ENCODE data around the gene B3GALT5.
A peak's percentile ranks its signal among the peaks of the same experiment; 100 is the strongest.

B3GALT5 gene

DNA sequence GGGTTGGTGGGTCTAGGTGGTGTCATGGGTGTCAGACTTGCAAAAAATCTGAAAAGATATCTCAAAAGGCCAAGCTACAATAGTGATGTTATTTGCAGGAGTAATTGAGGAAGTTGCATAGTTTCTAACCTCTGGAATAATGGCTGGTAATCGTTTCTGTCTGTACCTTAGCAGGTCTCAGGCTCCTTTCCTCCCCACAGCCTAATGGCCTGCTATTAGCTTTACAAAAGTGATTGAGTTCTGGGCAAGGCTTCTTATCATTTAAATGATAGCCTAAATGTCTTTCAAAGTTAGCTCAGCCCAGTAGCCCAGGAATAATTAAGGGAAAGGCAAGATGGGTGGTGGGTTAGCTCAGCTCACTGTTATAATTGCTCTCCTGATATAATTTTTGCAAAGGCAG is 94.6 kb downstream of the B3GALT5 start:
- no peak for DNase-seq

DNA sequence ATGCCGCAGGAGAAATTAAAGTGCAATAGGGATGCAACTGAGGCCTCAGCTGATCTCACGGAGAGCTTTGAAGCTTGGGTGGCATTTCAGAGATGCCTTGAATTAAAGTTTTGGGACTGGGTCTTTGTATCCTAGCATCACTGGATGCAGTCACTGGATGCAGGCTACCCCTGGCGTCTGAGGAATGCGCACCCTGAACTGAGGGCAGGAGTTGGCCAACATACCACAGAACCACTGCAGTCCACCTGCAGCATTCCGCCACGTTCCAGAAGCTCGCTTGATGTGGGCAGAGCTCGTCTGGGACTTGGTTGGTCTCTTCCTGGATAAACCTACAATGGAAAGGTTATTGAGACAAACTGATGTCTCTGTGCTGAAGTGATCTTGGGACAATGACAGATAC is 98.1 kb downstream of the B3GALT5 start:
- DNase-seq: no peak

DNA sequence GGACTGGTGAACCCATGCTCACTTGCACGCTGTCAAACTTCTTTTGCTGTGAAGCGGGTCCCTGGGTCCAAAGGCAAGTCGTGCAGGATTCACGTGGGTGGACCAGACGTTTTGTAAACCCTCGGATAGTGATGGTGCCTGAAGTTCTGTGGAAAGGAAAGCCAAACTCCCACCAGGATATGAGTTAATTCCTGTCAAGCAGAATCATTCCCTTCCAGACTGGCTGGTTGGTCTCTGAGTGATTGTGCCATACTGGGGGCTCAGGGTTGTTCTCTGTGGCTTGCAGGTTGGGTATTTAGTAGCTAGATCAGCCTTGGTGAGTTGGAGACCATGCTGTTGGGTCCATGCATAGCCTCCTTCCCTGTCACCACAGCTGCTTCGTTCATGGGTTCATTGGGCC is 99.5 kb downstream of the B3GALT5 start:
- no peak for DNase-seq

DNA sequence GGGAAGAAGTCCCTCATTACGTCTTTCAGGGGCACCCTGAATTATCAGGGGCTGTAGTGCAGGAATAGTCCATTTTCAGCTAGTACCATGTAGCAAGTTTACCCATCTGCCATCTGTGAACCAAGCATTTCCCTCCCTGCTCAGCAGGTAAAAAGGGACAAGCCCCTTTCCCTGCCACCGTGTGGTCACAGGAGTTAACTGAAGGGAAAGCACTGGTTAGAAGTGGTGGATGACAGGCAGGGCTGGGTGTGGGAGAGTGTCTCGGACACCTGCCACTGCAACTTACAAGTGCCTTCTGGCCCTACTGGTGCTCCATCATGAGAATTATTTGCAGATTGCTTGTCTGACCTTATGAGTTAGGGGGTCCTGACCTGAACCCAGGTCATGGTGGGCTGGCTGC is 100.2 kb downstream of the B3GALT5 start:
- no peak for DNase-seq

DNA sequence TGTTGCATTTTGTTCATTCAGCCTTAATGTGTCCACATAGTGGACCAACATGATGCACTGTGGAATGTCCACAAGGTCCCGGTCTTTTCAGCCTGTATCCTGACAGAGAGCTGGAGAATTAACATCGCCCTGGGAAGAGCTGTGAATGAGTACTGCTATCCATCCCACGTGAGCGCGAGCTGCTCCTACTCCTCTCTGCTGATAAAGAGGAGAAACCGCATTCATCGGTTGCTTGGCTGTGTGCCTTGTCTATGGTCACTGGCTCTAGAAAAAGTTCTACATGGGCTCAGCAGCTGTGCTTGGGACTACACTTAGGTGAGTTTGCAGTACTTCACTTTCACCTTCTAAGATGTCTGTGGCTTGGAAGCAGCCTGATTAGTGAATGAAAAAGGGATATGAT is 101.2 kb downstream of the B3GALT5 start:
- no peak for DNase-seq

DNA sequence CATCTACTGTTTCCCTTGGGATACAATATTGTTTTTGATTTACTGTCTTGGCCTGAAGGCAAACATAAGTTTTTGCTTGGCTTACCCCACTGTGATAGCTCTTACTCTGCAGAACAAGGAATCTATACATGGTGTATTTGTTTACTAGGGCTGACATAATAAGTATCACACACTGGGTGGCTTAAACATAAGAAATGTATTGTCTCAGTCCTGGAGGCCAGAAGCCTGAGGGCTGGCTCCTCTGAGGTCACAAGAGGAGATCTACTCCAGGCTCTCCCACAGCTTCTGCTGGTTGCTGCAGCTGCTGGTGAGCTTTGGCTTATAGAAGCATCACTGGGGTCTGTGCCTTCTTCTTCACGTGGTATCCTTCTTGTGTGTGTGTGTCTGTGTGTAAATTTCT is 101.6 kb downstream of the B3GALT5 start:
- no peak for DNase-seq

DNA sequence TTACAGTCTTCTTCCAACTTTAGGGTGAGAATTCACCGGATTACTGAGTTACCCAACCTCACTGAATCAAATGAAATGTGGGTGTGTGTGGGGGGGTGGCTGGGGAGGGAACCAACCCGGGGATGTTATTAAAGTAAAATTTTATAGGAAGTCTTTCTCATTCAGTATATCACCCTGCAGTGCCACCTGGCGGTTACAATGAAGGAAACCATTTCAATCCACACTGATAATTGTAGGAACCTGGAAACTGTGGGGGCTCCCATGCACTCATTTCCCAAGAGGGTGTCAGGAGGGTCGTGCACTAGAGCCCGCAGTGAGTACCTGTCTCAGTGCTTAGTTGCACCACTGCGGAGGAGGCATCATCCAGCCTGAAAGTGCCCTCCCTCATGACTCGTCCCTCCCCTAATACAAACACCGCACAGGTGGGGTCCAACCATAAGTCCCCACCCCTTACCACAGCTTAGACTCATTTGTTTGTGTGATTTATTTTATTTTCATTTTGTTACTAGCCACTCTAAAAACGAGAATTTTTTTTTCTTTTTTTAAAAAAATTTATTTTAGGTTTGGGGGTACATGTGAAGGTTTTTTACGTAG is 103.2 kb downstream of the B3GALT5 start:
- DNase-seq: peak in 1 of 2 experiments; percentile 7

DNA sequence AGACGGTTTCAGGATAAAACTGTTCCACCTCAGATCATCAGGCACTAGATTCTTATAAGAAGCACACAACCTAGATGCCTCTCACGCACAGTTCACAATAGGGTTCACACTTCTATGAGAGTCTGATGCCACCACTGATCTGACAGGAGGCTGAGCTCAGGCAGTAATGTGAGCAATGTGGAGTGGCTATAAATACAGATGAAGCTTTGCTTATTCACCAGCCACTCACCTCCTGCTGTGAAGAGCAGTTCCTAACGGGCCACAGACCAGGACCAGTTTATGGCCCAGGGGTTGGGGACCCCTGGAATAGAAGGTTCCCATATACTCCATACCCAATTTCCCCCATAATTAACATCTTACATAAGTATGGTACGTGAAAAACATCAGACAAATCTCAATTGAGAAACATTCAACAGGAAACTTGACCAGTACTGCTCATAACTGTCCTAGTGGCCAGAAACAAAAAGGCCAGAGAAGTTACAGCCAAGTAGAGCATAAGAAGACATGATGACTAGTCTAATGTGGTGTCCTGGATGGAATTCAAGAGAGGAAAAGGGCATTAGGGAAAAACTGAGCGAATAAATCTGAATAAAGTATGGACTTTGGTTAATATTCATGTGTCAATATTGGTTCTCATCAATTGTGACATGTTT is 107.5 kb downstream of the B3GALT5 start:
- no peak for DNase-seq

DNA sequence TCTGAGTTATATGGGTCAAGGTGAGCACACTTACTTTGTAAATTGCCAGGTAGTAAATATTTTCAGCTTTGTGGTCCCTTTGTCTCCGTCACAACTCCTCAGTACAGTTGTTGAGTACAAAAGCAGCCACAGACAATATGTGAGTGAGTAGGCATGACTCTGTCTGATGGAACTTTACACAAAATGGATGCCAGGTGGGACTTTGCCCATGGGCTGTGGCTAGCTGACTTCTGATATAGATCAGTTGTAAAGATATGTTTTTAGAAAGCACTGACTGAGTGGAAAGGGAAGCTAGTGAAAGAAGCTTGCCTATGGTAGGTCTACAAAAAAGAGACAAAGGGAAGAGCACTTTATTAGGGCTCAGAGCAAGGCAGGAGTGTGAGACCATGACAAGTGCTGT is 109.1 kb downstream of the B3GALT5 start:
- DNase-seq: no peak

Measured in activated CD4-positive, alpha-beta T cell treated with anti-CD3 and anti-CD28 coated beads, Interleukin-2, amount 50 U/mL, for 4 hours (primary cell).